Left kidney (tissue), 2 donors: ENCODE results near the gene TGFB2. TPM values are rescaled to one million over a fixed set of nuclear protein-coding genes. Genes with fewer than 3 reads are reported as not detected.

Source experiments
- DNase-seq: peaks from one replicate; pipeline ENCODE4 v3.0.0-alpha.2; 2013
- polyA plus RNA-seq: library from polyadenylated mRNA; unstranded; fragments of 120-200 nt; gene quantifications from one replicate; pipeline ENCODE4 v1.2.1, GENCODE V29; 2013; ENCODE audit not compliant: insufficient read length

Gene TGFB2
- polyA plus RNA-seq, 1 donor: 14.0 TPM

- DNase-seq: no peak
Measured at GRCh38 chr1:218330043-218330623, 15.0 kb upstream of the TGFB2 start.

- no peak for DNase-seq
Measured at GRCh38 chr1:218332416-218332815, 12.7 kb upstream of the TGFB2 start.

GRCh38 chr1:218336328-218336727, 8.8 kb upstream of the TGFB2 start:
- DNase-seq: no peak

GRCh38 chr1:218339267-218339831, 5.8 kb upstream of the TGFB2 start:
- DNase-seq: peak; percentile 42

- no peak for DNase-seq
Measured at GRCh38 chr1:218341325-218341724, 3.8 kb upstream of the TGFB2 start.

GRCh38 chr1:218342091-218342490, 3.0 kb upstream of the TGFB2 start:
- no peak for DNase-seq

- DNase-seq: peak; percentile 59
Measured at GRCh38 chr1:218345673-218346390, 696 bp downstream of the TGFB2 start.

GRCh38 chr1:218346391-218347204, 1.5 kb downstream of the TGFB2 start:
- DNase-seq: no peak

- DNase-seq: no peak
Measured at GRCh38 chr1:218347336-218347722, 2.2 kb downstream of the TGFB2 start.

GRCh38 chr1:218347723-218348627, 2.8 kb downstream of the TGFB2 start:
- no peak for DNase-seq

- DNase-seq: no peak
Measured at GRCh38 chr1:218348628-218349071, 3.5 kb downstream of the TGFB2 start.

- DNase-seq: no peak
Measured at GRCh38 chr1:218349348-218350034, 4.4 kb downstream of the TGFB2 start.

GRCh38 chr1:218350035-218350525, 4.9 kb downstream of the TGFB2 start:
- DNase-seq: no peak

- DNase-seq: no peak
Measured at GRCh38 chr1:218350801-218351266, 5.7 kb downstream of the TGFB2 start.

GRCh38 chr1:218351391-218352074, 6.4 kb downstream of the TGFB2 start:
- DNase-seq: no peak

GRCh38 chr1:218352075-218352438, 6.9 kb downstream of the TGFB2 start:
- DNase-seq: no peak

- DNase-seq: no peak
Measured at GRCh38 chr1:218353656-218354055, 8.5 kb downstream of the TGFB2 start.

- DNase-seq: no peak
Measured at GRCh38 chr1:218355278-218355677, 10.1 kb downstream of the TGFB2 start.

- DNase-seq: no peak
Measured at GRCh38 chr1:218357211-218357892, 12.2 kb downstream of the TGFB2 start.

GRCh38 chr1:218357893-218358232, 12.7 kb downstream of the TGFB2 start:
- no peak for DNase-seq
